ENCODE results near the gene TCF7L2.

The TCF7L2 gene

DNA sequence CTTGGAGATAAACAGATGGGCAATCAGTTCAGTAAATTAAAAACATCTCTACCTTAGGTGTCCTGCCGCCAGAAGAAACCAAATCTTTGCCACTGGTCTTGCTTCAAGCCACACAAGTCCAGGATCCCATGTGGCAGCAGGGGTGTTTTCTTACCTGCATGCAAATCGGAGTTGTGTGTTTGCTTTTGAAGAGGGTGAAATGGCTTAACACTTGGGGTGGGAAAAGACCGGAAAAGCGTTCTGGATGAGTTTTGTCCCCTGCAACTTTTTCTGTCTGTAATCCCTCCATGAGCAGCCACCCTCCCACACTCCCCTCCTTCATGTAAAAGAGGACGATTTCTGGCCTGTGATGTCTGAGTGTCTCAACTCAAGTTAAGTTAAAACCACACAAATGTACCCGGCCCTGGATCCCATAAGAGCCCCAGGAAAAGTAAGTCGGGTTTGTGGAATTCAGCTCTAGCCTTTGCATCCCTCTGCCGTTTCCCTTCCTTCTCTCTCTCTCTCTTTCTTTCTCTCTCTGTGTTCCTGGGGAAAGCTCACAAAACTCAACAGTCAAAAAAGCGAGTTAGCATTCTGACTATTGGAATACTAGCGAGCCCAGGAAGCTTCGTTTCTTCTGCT is 178.5 kb downstream of the TCF7L2 start:
- DNase-seq, result no peak

DNA sequence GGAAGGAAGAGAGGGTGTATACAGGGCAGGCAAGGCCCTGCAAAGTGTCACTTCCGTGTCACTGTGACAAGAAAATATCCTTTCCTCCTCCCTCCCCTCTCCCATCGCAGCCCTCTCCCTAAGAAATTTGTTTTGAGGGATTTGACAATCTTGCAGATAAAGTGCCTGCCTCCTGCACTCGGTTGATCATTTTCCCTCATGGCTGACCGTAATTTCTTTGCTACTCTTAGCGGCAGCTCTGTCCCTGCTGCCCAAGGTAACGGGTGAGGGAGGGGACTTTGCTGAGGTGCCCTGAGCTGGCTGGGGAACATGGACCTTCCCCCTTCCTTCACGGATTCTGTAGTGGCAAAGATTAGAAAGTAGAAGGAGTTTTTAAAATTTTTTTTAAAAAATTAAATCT is 179.1 kb downstream of the TCF7L2 start:
- no peak for DNase-seq

DNA sequence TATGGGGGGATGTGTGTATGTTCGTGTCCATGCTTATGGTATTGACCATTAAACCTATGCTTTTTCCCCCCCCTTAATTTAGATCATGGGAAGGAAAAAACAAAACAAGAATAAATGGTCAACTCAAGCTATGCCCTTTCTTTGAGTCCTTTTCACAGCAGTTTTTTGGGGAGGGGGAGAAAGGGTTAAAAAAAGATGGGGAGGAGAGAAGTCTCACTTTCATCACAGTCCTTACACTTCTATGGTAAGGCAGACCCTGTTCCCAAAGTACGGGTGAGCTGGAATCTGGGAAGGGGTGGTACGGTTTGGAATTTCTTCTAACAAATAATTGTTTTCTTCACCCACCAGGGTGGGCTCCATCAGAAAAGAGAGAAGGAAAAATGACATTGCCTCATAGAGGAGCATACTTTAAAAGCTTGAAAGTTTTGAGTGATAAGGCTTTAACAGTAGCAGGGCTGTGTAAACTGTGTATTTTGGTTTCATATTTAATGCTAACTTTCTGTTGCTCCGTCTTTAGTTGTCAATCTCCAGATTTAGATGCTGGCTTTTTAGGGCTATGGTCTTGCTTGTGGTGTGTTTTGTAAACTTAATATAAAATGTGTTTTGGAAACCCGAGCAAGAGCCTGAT is 180.1 kb downstream of the TCF7L2 start:
- DNase-seq, result no peak

DNA sequence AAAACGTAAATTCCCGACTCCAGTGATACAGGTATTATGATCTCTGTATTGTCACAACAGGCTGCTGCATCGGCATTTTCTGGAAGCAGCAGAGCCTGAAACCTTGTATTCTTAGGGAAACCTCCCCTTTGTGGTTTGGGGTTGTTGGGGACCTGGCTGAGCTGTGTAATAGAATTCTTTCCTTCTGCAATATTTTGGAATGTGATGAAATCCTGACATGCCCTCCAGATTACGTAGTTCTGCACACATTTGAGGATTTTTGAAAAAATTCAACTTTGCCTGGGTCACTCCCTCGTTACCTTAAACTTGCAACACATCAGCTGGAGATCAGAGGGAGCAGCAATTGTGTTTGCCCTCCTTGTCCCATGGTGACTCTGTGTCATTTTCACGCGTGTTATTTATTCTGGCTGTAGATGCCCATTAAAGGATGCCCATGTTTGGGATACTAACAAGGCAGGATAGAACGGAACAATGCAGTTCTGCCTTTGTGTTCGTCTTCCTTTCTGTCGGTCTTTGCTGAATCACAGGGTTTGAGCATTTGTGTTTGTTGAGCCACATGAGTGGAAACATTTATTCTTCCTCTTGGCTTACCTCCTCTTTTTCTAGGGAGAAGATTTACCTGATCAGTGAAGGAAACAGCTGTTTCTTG is 181.7 kb downstream of the TCF7L2 start:
- DNase-seq, result no peak

DNA sequence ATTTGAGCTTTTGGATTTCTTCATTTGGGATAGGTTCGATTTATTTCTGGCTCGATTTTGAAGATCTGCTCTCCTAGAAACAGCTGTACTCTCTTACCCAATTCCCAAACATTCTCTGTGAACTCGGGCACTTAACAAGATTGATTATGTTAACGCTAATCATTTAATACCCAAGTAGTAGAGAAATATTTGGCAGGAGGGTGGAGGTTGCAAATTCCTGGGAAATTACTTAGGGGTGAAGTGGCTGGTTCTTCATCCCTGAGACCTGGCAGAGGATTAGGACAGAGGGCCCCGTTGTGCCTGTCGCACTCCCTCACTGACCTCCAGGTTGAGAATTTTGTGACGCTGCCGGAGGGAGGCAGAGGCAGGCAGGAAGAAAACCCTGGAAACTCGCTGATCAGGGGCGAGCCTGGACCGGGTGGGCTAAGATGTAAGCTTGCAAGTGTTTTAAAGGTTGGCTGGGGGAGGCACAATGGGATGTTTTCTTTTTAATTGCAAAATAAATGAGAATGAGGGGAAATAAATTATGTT is 182.6 kb downstream of the TCF7L2 start:
- no peak for DNase-seq

DNA sequence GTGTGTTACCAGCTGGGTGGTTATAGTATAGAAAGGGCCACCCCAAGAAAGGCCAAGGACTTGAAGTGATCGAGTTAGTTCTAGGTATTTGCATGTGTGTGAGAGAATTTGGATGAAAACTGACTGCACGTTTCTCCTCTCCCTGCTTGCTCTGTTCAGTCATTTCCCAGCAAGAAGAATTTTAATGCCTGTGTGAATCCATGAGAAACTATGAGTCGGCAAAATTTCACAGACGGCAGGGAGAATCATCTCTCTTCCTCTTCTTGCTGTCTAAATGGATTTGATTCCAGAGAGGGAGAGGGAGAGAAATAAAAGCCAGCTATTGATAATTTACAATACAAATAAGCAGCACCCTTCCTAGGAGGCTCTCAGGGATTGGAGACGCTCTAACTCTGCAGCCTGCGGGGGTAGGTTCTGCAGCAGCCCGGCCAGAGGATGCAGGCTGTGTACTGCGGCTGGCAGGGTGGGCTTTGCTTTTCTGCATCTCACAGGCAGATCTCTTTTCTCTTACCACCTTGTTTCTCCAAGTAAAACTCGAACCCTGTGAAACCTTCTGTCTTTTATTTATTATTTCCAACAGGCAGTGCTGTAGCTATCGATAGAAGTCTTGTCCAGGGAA is 183.6 kb downstream of the TCF7L2 start:
- no peak for DNase-seq

DNA sequence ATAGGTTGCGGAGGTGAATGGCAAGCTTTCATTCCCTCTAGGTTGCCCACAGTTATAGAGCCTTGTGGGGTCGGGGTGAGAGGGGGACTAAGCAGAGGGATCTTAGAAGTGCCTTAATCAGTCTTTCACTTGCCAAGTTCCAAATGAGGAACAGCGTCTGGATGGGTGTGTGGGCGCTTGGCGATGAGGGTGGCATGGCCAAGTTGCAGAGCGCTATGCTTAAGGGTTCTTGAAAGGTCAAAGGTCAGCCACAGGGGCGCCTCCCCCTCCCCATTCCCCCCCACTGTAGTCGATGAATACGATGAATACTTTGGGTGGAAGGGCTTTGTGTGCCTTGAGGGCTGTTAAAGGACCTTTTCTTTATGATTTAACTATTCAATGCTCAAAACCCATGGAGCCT is 185.0 kb downstream of the TCF7L2 start:
- no peak for DNase-seq

DNA sequence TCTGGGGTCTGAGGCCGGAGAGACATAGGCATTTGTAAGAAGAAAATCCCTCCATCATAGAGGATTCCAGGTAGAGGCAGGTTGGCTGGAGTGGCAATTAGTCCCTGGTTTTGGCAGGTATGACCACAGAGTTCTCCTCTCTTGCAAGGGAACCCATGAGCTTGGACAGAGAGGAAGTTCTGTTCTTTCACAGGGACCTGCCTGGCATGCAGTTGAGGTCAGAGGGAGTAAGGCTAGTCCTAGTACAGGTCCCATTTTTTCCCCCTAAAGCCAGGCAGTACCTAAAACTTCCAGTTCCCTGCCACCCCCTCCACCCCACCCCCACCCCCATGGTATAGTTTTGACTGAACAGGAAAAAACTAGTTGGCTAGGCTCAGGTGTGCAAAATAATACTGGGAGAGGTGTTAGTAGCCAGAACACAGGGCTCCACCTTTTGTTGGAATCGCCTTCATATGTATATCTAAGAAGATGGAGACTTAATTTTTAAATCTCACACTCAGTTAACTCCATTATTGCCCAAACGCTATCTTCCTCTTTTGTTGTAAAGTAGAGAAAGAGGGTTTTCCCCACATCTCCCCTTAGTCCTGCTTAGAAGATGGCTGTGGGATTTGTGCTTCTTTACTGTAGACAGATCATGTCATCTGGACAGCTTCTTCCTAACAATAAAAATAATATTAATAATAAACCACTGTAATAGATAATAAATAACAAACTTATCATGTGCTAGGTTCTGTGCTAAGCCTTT is 188.1 kb downstream of the TCF7L2 start:
- DNase-seq, result no peak

DNA sequence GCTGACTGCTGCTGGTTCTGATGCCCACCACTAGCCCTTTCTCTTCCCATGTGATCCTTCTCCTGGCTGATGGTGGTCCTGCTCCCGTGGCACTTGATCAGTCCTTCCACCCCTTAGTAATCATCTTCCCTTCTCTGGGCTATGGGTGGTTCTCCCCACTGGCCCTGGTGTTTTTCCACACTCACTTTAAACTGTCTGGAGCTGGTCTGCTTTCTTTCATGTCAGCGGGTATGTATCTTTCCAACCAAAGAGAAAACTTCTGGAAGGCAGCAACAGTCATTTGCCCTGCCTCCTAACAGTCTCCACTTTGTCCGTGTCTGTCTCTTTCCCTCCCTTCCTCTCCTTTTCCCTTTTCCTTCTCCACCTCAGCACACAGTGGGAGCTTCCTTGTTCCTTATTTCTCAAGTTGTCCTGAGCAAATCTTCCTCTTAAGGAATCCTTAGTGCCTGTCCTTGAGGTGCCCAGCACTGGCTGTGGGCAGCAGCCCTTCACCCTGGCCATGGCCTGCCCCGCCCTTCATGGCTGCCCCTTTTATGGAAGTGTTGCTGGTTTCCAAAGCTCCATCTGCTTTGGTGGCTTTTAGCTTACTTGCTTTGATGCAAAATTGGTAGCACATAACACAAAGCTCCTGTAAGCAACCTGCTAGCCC is 189.0 kb downstream of the TCF7L2 start:
- DNase-seq, result no peak

DNA sequence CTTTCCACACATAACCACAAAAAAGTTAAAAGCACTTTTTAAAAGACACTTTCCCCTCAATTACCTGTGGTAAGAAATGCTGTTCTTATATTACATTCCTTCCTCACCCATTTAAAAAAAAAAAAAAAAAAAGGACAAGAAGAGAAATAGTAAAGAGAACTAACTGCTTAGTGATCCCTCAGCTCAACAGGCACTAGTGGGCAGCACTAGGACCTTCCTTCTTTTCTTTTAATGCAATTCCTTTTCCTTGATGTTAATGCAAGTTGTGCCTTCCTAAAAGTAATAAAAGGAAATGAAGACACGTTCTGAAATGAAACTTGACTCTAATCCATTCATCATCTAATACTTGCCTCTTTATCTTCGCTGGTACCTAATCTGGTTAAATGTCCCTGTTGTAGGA is 189.7 kb downstream of the TCF7L2 start:
- no peak for DNase-seq

DNA sequence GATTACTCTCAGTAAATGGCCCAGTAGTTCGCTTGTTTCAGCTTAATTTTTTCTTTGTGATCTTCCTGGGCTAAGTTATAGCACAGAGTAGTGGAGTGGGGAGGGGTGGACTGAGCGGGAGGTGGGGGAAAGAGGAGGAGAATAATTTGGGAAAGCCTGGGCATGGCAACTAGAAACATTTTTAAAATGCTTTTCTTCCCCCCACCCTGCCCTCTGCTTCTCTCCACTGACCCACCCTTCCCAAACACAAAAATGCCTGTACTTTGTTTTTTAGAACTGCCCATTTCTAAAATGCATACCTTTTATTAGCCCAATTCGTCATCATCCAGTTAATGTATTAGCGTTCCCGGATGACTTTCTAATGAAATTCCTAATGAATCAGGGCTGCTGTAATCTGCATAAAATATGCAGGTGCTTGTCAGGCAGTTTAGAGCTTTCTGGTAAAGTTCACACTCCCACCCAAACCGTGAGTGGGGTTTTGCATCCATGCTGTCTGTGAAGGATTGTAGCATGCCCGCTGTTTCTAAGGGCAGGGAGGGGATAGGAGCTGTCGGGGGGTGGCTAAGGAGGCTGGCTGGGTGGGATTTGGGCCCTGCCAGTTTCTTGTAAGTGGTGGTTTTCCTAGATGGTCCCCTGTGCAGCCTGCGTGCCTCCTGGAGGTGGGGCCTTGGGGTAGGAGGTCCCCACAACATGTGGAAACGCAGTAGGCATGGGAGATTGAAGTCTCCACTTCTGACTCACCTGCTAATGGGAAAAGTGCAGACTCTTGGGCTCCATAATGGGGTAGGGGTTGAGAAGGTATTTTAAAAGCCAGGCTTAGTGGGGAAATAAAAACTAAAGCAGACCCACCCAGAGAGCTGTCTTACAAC is 190.3 kb downstream of the TCF7L2 start:
- no peak for DNase-seq

DNA sequence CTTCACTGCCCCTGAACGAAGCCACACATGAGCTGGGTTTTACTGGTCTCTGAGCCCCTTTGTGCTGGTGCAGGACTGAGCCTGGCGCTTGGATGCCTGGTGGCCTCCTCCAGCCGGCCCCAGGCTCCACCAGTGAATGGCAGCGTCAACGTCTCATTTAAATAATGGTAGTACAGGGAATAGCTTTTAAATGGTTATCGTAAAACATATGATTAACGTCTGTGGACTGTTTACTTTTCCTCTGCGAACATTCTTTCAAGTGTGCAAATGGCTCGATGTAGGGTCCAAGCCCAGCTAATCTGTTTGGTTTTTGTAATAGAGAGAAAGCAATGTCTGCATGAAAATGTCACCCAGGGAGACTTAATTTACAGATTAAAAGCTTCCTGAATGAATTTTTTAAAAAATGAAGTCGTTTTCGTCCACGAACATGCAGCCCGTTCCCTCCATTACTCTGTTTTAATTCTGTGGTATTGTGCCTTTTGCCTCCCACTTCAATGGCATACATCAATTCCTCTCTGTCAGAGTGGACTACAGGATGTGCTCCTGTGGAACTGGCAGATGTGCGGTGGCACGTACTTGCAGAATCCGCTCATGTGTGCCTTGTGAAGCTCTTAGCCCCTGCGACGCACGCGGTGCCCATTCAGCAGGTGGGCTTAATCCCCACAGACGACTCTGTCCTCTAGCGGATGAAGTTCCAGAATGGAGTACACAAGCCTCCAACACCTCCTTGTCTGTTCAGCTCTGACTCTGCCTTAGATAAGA is 192.7 kb downstream of the TCF7L2 start:
- DNase-seq, result no peak

DNA sequence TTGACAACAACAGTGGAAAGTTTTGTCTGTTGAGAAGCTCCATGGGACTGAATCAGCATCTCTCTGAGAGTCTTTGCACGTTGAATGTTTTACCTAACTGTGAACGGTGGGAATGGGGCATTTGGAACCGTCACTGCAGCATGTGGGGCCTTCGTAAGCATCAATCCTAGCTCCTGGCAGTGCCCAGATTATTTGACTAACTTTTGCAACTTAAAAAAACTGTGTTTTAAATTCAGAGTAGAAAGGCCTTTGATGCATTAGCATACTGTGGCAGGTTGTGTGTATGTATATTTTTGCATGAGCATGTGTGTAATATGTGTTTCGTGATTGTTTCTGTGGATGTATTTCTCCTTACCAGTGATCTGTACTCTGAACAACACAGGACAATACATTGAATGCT is 194.5 kb downstream of the TCF7L2 start:
- DNase-seq, result no peak

DNA sequence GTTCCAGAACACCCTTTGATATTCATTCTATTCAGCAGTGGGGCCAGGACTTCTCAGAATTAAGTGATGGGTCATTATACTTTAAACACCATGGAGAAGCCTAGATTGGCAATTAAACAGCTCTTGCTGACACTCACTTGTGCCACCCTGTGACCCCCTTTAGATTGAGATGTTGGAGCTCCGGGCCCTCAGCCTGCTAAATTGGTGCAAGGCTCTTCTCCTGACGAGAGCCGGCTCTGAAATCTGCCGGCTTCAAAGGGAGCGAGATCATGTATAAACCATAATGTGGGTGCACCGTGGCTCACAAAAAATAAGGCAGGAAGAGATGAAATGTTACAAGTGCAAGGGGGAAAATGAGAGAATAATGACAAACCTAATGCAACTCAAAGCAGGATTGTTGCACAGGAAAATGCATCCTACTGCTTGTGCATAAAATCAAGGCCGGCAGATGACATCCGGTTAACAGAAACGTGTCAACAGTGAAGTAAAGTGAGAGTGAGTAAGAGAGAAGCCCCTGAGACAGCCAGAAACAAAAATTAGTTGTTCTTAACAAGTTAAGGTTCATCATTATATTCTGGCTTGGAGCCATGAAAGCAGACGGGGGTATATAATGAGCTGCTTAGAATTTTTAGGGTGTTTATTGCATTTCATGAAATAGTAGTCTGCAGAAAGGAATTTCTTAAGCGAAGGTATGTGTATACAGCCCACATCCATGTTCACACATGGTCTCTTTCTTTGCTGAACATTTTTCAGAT is 198.2 kb downstream of the TCF7L2 start:
- DNase-seq, result no peak

DNA sequence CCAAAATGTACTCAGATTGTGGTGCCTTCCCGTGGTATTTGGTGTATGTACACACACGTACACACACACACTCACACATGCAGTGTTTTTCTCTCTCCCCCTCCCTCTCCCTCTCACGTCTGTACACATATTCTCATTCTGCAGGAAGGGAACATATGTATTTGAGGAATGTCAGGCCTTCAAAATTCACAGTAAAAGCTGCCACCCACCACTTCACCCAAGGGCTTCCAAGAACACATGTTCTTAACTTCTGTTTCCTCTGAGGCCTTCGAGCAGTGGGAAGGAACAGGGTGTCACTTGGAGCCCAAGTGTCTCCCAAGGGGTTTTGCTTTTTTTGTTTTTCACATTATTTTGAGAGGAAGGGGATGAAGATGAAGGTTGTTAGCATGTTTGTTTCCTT is 198.9 kb downstream of the TCF7L2 start:
- DNase-seq, result no peak

DNA sequence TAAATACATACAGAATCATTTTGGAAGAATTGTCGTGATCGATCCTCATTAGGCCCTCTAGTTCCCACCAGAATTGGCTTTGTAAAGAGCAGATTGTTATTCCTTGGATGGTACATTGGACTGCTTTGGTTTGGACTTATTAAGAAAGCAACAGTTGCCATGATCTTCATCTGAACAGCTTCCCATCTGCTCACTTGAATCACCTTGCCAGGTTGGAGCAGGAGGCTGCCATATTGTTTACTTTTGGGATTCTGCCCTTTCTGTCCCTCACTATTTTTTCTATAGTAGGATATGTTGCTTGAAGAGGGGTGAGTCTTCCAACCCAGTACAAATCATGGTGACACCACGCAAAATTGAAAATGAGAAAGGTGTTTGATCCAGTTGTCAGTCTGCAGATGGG is 199.6 kb downstream of the TCF7L2 start:
- no peak for DNase-seq

DNA sequence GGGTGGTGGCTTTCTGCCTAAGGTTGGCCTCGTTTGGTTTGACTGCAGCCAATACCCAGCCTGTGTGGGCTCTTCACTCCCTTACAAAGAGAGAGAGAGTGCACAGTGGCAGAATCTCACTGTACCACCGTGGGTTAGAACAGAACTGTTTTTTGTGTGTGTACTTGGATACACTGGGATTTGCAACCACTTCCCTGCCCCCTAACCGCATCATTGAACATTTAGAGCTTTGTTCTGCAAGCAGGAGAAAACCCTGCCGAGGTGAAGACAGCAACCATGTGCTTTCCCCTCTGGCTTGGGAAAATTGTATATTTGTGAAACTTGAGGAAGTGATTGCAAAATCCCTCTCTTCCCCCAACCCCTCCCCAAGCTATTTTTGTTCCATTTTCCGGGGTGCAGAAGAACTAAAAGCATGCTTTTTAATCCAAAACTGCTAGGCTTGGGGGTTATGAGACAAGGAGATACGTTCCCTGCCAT is 201.2 kb downstream of the TCF7L2 start:
- DNase-seq, result no peak

DNA sequence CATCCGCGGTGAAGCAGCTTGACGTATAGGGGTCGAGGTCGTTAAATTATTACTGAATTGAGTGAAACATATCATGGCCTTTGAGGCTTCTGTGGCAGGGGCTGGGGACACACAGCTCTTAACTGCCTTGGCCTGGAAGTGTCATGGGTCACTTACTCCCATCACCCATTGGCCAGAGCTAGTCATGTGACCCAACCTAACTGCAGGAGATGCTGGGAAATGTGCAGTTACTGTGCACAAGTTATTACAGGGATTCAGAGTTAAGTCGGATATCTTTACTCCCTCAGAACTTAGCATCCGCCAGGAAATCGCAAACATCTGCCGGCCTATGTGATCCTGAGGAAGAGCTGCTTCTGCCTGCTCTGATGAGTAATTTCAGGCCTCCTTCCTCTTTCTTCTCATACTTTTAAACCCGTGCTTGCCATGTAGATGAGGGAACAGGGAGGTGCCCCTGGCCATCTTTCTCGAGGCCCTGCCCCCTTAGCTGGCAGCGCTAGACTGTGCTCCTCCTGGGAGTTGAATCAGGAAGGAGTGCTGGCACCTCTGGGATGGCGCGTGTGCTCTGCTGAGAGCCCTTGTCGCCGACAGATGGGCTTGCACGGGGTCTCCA is 203.6 kb downstream of the TCF7L2 start:
- DNase-seq, result no peak

DNA sequence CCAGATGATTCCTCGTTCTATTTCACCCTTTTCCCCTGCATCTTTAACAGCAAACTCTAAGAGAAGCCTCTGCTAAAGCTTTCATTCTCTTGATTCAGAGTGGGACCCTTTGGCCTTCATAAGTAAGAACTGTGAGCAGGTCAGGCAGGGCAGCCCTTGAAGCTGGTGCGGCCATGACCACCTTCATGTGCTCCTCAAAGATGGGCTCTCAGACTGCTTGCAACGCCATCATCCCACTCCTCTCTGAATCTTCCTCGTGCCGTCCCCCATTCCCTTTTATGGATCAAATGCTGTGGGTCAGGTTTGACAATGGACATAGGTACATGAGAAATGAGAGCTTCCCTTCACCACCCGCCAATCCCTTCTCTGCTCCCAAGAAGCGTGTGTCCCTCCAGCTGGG is 207.4 kb downstream of the TCF7L2 start:
- no peak for DNase-seq
